GM19463 (cell line): ENCODE results near the gene SERAC1.

ENCODE experiments used
- ATAC-seq: cut with Tn5 transposase; IDR thresholded peaks from one replicate; pipeline ENCODE4 v1.9.1; 2021; ENCODE audit warnings: mild to moderate bottlenecking, moderate library complexity; ENCODE audit not compliant: unreplicated experiment

SERAC1 gene

DNA sequence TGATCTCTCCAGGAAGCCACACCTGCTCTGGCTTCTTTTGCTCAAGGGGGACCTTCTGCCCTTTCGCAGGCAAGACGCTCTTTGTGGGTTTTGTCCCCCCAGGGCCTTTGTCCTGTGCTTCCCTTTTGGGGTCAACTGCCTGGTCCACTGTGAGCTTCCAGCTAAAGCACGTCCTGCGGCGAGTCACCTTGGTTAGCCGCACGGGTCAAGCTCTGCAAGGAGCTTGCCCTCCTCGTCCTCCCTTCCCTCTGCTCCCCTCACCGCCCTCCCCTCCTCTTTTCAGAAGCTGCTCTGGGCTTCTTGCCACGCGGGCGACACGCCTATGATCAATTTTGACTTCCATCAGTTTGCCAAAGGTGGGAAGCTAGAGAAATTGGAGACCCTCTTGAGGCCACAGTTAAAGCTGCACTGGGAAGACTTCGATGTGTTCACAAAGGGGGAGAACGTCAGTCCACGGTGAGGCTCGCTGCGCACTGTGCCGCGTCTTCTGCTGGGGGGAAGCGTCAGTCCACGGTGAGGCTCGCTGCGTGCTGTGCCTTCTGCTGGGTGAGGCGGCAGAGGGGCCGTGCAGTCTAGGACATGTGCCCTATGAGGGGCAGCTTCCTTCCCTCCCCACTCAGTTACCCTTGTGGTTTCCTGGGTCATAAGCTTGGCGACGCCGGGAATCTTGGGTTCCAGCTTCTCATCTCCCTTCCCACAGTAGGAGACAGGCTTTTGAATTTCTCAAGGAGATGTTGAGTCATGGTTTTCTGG is 106.2 kb downstream of the SERAC1 start:
- no peak for ATAC-seq

DNA sequence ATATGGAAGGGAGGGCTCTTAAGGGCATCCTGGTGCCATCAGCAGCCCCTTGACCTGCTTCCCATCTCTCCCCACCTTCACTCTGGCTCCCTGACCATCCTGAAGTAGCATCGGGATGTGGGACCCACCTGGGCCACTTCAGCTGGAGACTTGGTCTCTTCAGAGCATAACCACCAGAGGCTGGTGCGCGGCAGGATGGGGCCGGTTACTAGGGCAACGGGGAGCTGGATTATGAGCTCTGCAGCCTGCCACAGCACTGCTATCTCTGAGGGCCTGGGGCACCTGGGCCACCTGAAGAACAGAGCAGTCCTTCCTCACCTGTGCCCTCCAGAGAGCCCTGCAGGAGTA is 106.7 kb downstream of the SERAC1 start:
- ATAC-seq, result no peak

- ATAC-seq, result no peak
Observed at GRCh38 chr6:158060455-158061360, 107.4 kb downstream of the SERAC1 start.
